HG03066 (cell line): Measurements from ENCODE around the gene FASTKD1.
"Not testable (repeated sequence)": the region's sequence is repeated elsewhere in the genome, so short reads cannot be mapped to it uniquely, and the experiment has no call there.

Source experiments
- ATAC-seq: cut with Tn5 transposase; IDR thresholded peaks from one replicate; pipeline ENCODE4 v1.9.1; 2021; ENCODE audit warnings: low read depth; ENCODE audit not compliant: unreplicated experiment

The FASTKD1 gene

DNA sequence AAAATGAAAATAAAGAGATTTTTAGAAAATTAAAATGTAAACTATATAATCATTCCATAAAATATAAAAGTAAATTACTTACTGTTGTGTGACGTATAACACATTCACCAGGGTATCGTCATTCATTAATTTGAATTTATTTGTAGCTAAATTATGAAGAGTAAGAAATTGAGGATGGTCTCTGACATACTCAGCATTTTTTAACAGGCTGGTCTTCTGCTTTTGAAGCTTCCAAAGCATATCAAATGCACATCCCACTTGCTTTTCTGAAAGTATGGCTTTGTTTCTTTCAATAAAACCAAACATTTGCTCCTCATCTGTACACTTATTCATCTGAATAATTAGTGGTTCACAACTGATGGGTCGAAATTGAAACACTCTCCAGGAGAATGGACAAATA lies 2.1 kb downstream of the FASTKD1 start:
- ATAC-seq = no peak

GRCh38 chr2:169570752-169571151 lies 2.9 kb downstream of the FASTKD1 start:
- not testable (repeated sequence) for ATAC-seq

- ATAC-seq = no peak
Measured at GRCh38 chr2:169569948-169570347, 3.7 kb downstream of the FASTKD1 start.

DNA sequence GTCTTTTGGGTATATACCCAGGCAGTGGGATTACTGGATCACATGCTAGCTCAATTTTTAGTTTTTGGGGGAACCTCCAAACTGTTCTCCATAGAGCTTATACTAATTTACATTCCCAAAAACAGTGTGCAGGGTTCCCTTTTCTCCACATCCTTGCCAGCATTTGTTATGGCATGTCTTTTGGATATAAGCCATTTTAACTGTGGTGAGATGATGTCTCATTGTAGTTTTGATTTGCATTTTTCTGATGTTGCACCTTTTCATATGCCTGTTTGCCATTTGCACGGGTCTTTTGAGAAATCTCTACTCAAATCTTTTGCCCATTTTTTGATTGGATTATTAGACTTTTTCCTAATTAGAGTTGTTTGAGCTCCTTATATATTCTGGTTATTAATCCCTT lies 8.0 kb downstream of the FASTKD1 start:
- no peak for ATAC-seq

DNA sequence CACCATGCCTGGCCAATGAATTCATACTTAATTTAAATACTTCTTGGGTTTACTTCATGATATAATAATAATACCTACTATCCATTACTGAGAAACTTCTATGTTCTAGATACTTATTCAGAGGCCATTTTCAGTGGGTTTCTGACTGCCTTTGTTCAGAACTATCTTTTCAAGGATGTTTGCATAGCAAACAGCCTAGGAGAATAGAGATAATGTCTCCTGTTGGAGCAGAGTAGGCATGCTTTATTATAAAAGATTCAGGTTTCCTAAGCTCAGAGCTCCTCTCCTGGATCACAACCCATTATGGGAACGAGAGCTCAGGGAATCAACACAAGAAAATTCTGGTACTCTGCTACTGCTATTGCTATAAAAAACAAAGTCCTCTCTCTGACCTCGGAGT lies 11.1 kb downstream of the FASTKD1 start:
- ATAC-seq = no peak

DNA sequence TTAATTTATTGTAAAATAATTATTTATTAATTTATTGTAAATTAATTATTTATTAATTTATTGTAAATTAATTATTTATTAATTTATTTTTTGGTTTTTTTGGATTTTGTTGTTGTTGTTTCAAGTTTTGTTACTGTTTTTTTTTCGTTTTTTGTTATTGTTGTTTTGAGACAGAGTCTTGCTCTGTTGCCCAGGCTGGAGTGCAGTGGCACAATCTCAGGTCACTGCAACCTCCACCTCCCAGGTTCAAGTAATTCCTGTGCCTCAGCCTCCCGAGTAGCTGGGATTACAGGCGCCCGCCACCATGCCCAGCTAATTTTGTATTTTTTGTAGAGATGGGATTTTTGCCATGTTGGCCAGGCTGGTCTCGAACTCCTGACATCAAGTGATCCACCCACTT lies 11.6 kb downstream of the FASTKD1 start:
- not testable (repeated sequence) for ATAC-seq

- no peak for ATAC-seq
Measured at GRCh38 chr2:169561364-169561763, 12.3 kb downstream of the FASTKD1 start.

DNA sequence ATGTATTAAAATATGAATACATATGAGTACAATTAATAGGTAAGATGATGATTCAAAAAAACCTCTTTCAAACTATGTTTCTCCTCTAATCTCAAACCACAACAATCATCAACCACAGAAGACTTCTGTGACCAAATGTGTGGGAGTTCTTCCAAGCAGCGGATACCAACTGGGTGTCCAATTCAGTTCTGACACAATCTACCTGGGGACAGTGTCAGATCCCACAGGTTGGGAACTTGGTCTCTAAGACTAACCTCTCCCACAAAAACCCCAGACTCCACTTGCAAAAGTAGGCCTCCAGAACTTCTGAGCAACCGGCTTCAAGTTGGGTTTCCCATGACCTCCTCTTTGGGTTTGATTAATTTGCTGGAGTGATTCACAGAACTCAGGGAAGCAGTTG lies 26.9 kb downstream of the FASTKD1 start:
- ATAC-seq = no peak

DNA sequence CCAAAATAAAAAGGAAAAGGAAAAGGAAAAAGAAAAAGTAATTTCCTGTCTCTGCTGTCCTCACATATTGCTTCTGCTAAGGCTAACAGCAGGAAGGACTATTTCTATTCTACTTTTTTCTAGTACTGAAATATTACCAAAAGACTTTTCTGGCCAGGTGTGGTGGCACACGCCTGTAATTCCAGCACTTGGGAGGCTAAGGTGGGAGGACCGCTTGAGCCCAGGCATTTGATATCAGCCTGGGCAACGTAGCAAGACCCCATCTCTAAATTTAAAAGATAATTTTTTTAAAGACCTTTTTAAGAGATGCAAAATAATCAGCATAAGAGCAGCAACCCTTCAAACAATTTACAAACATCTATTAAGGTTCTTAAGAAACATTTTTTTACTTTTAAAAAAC lies 31.2 kb downstream of the FASTKD1 start:
- no peak for ATAC-seq

- no peak for ATAC-seq
Measured at GRCh38 chr2:169540146-169540545, 33.5 kb downstream of the FASTKD1 start.

DNA sequence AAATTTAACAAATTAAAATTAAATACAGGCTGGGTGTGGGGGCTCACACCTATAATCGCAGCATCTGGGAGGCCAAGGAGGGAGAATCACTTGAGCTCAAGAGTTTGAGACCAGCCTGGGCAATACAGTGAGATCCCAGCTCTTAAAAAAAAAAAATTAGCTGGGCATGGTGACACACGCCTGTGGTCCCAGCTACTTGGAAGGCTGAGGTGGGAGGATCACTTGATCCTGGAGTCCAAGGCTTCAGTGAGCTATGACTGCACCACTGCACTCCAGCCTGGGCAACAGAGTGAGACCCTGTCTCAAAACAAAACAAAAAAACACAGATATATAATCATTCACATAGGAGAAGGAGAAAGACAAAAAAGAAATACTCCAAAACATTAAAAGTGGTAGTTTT lies 34.2 kb downstream of the FASTKD1 start:
- not testable (repeated sequence) for ATAC-seq

GRCh38 chr2:169528271-169528701 lies 45.4 kb downstream of the FASTKD1 start:
- ATAC-seq = no peak

DNA sequence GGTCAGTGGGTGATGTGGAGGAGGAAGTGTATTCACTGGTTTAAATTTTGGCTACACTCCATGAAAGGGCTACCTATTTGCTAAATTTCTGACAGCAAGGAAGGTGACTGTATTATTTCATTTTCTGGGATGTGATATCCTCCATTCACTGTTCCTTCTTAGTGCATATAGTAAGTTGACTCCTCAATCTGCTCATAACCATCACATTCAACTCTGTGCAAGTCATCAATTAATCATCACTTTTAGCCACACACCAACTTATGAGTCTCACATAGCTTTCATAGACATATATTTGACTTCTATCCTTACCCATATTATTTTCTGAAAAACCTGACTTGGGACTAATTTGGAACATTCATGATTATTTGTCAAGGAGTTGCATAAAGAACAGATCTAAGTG lies 47.2 kb downstream of the FASTKD1 start:
- no peak for ATAC-seq

GRCh38 chr2:169525434-169525833 lies 48.2 kb downstream of the FASTKD1 start:
- ATAC-seq = no peak

DNA sequence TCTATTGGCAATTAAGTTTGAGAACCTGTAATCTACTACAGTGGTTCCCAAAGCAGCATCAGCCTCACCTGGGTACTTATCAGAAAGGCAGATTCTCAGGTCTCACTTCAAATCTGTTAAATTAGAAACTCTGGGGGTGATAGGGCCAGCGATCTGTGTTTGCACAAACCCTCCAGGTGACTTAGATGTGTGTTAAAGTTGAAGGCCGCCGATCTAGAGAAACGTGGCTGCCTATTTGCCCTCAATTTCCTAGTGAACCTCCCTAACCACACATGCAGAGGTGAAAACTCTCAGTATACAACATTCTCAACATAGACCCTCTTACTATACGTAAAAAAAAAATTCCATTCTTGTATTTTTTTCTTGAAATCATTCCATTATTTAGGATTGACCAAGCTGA lies 50.0 kb downstream of the FASTKD1 start:
- ATAC-seq = no peak

GRCh38 chr2:169520896-169521295 lies 52.8 kb downstream of the FASTKD1 start:
- no peak for ATAC-seq

GRCh38 chr2:169516488-169516995 lies 57.1 kb downstream of the FASTKD1 start:
- not testable (repeated sequence) for ATAC-seq

DNA sequence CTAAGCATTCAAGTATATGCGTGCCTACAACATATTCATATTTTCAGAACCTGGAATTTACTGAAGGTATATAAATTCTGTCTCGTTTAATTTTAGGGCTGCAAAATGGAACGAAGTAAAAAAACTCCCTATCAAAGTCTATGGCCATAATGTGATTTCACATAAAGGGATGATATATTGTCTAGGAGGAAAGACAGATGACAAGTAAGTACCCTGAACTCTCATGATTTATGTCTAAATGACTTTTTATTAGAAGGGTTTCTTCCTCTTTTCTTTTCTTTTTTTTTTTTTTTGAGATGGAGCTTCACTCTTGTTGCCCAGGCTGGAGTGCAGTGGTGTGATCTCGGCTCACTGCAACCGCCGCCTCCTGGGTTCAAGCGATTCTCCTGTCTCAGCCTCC lies 58.9 kb downstream of the FASTKD1 start:
- ATAC-seq = not testable (repeated sequence)

DNA sequence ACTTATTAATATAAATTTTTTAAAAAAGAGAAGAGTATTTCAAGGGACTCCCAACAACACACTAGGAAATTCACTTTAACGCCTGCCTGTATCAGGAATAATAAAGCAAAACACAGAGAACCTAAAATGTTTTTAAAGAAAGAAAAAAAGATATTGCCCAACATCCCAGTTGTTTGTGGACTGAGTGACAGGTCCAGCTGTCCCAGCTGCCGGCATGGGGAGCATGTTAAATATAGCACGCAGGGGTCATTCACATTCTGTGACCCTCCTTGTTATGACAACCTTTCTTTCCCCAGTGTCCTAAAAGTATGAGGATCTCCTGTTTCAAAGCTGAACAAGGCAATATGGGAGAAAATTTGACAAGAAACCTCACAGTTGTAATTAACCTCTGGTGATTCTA lies 59.7 kb downstream of the FASTKD1 start:
- no peak for ATAC-seq

DNA sequence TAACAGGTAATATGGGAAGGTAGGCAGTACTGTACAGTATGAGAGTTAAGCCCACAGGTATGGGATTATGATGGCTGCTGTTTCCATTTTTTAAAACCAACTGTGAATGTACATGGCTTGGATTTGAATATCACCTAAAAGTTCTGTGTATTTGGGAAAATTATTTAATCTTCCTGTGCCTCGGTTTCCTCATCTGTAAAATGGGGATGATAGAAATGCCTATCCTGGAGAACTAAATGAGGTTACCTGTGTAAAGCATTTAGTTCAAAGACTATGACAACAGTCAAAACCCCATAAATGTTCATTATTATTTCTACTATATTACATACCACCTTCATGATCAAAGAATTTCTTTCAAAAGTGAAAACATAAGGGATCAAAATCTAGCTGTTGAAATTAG lies 60.6 kb downstream of the FASTKD1 start:
- ATAC-seq = no peak

DNA sequence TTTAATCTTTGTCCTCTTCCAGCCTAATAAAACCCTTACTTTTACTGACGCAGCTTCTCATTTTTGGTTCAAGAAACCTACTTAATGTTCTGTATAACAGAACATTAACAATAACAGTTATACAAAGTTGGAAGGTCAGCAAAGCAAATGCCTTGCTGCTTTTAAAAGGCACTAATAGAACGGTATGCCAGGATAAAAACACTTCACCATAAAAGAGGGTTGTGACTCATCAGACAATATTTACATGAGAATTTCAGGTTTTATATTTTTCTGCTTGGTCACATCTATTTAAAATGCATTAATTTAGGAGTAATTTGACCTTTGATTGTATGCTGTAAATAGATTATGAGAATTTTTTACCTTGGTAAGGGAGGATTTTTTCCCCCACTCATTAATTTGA lies 61.1 kb downstream of the FASTKD1 start:
- ATAC-seq = no peak

- ATAC-seq = no peak
Measured at GRCh38 chr2:169511818-169512217, 61.8 kb downstream of the FASTKD1 start.

- no peak for ATAC-seq
Measured at GRCh38 chr2:169510496-169510895, 63.2 kb downstream of the FASTKD1 start.
